Stimulated activated CD8-positive, alpha-beta memory T cell treated with anti-CD3 and anti-CD28 coated beads, Interleukin-15, amount 100 ng/mL, for 24 hours (primary cell): ENCODE data around the gene RECQL5.
"Not testable (repeated sequence)": the region's sequence is repeated elsewhere in the genome, so short reads cannot be mapped to it uniquely, and the experiment has no call there.

ENCODE experiments used
- DNase-seq: peaks from one replicate; pipeline ENCODE4 v3.0.0-alpha.2; 2020; ENCODE audit warnings: low read depth

The RECQL5 gene

GRCh38 chr17:75615301-75615700, 51.7 kb downstream of the RECQL5 start:
- no peak for DNase-seq

GRCh38 chr17:75614556-75615270, 52.2 kb downstream of the RECQL5 start:
- DNase-seq: no peak

- DNase-seq: no peak
Observed at GRCh38 chr17:75614006-75614405, 52.9 kb downstream of the RECQL5 start.

GRCh38 chr17:75612906-75613626, 53.9 kb downstream of the RECQL5 start:
- DNase-seq: no peak

GRCh38 chr17:75611851-75612429, 55.0 kb downstream of the RECQL5 start:
- no peak for DNase-seq

- DNase-seq: no peak
Observed at GRCh38 chr17:75610103-75610984, 56.6 kb downstream of the RECQL5 start.

- no peak for DNase-seq
Observed at GRCh38 chr17:75607086-75607485, 59.9 kb downstream of the RECQL5 start.

DNA sequence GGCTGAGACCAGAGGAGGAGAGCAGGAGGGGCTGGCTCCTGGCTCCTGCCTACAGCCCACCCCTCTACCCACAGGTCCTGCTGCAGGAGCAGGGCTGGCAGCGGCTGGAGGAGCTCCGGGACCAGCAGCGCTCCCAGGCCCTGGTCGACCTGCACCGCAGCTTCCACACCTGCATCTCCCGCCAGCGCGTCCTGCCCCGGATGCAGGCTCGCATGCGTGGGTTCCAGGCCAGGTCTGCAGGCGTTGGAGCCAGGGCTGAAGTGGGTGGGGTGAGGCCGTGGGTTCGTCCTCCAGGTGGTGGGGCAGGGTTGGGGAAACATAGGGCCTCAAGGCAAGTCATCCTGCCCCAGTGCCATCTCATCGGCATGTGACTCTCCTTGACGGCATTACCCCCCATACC, 61.2 kb downstream of the RECQL5 start:
- DNase-seq: no peak

DNA sequence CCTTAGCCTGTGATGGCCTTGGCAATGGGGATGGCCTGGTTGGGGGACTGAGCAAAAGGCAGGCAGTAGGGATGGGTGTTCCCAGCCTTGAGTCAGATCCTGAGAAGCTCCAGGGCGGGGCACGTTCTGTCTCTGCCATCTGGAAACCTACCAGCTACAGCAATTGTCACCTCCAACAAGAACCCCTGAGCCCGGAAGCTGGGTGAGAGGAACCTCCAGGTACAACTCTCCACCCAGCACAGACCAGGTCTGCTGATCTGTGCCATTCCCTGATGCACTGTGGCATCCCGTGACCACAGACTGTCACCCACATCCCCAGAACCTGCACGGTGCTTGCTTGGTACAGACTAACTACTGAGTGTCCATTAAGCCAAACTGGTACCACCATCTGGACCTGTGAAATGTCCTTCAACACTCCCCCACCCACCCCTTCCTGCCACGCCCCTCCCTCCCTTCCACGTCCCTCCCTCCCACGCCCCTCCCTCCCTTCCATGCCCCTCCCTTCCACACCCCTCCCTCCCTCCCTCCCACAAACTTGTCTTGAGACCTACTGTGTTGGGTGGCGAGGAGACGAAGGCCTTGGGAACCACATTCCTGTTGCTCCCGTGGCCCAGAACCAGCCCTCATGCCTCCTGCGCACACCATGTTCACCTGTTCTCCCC, 62.8 kb downstream of the RECQL5 start:
- DNase-seq: no peak

DNA sequence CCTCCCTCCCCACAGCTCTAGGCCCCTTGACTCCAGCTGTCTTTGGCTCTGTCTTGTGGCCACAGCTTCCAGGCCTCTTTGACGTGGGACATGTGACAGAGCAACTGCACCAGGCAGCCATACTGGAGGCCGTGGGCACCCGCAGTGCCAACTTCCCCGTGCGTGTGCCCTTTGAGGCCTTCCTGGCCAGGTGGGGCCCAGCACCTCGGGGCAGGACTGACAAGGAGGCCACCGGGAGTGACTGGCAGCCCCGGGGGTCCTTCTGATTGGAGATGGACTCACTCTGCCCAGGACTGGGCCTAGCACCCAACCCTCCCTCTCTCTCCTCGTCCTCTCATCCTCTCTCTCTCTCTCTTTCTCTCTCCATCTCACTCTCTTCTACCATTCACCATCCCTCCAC, 63.8 kb downstream of the RECQL5 start:
- no peak for DNase-seq

GRCh38 chr17:75602644-75603043, 64.3 kb downstream of the RECQL5 start:
- no peak for DNase-seq

- peak; percentile 33 for DNase-seq
Observed at GRCh38 chr17:75601057-75601987, 65.6 kb downstream of the RECQL5 start.

- DNase-seq: no peak
Observed at GRCh38 chr17:75596320-75597087, 70.5 kb downstream of the RECQL5 start.

GRCh38 chr17:75595920-75596313, 71.0 kb downstream of the RECQL5 start:
- DNase-seq: no peak

DNA sequence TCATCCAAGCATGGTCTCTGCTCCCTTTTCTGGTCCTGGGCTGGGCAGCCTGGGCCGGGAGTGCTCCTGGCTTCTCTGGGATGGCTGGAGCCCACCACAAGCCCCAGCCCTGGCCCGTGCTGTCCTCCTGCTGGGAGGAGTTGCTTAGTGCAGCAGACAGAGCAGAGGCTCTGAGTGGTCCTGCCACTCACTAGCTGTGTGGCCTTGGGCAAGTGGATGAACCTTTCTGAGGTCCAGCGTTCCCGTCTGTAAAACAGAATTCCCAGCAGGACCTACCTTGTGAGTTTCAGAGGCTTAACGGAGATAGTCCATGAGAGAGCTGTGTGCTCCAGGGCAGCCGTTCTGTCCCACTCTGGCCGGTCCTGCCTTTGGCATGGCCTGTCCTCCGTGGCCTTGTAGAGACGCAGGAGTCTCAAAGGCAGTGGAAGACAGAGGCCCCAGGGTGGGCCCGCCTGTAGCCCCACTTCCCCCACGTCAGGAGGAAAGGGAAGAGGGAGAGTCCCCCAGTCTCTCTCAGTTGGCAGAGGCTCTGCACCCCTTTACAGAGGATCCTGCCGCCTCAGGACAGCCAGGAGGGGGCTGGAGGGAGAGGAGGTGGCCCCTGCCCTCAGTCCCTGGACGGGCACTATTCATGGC, 71.6 kb downstream of the RECQL5 start:
- no peak for DNase-seq

DNA sequence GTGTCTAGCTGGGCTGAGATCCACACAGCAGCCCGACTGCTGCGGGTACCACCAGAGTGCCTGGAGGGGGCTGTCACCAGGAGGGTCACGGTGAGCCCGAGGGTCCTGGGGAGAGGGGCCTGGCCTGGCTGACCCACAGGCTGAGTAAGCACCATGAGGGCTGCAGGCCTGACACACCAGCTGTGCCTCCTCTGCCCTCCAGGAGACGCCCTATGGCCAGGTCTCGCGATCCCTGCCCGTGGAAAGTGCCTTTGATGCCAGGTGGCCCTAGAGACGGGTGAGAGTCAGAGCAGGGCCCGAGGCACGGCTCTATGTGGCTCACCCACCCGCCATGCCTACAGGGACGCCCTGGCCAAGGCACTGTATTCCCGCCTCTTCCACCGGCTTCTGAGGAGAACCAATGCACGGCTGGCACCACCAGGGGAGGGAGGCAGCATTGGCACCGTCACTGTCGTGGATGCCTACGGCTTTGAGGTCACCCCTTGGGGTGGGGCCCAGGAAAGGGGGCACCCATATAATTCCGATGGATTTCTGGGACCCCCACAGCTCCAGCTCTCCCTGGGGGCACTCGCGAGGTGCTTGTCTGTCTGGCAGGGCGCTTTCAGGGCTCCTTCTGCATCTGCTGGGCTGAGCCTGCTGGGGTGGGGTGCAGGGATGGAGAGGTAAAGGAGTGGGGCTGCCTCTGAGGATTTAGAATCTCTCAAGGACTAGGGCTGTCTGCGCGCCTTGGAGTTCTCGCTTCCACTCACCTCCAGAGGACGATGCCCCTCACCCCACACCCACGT, 72.3 kb downstream of the RECQL5 start:
- DNase-seq: no peak

- not testable (repeated sequence) for DNase-seq
Observed at GRCh38 chr17:75593430-75593829, 73.5 kb downstream of the RECQL5 start.

GRCh38 chr17:75592348-75593020, 74.5 kb downstream of the RECQL5 start:
- no peak for DNase-seq
